Stimulated activated CD4-positive, alpha-beta T cell treated with anti-CD3 and anti-CD28 coated beads, Interleukin-2, amount 100 ng/mL, for 4 hours (primary cell): ENCODE measurements around the gene MZF1.
A peak's percentile ranks its signal among the peaks of the same experiment; 100 is the strongest.

Experiments
- DNase-seq: peaks from one replicate; pipeline ENCODE4 v3.0.0-alpha.2; 2020; ENCODE audit warnings: low read depth

MZF1 gene

GRCh38 chr19:58570770-58571574 is 2.2 kb downstream of the MZF1 start:
- DNase-seq, result no peak

- no peak for DNase-seq
Observed at GRCh38 chr19:58569943-58570670, 3.0 kb downstream of the MZF1 start.

GRCh38 chr19:58569191-58569942 is 3.8 kb downstream of the MZF1 start:
- no peak for DNase-seq

GRCh38 chr19:58568453-58569130 is 4.5 kb downstream of the MZF1 start:
- DNase-seq, result no peak

GRCh38 chr19:58566989-58567388 is 6.1 kb downstream of the MZF1 start:
- no peak for DNase-seq

- no peak for DNase-seq
Observed at GRCh38 chr19:58563823-58564222, 9.3 kb downstream of the MZF1 start.

GRCh38 chr19:58563034-58563573 is 10.0 kb downstream of the MZF1 start:
- no peak for DNase-seq

GRCh38 chr19:58562122-58563033 is 10.8 kb downstream of the MZF1 start:
- DNase-seq, result no peak

GRCh38 chr19:58561373-58562121 is 11.6 kb downstream of the MZF1 start:
- no peak for DNase-seq

- no peak for DNase-seq
Observed at GRCh38 chr19:58560921-58561320, 12.2 kb downstream of the MZF1 start.

GRCh38 chr19:58560007-58560887 is 12.9 kb downstream of the MZF1 start:
- no peak for DNase-seq

GRCh38 chr19:58559275-58560006 is 13.7 kb downstream of the MZF1 start:
- no peak for DNase-seq

- DNase-seq, result peak; percentile 98
Observed at GRCh38 chr19:58558623-58559274, 14.4 kb downstream of the MZF1 start.

GRCh38 chr19:58558066-58558622 is 15.0 kb downstream of the MZF1 start, which contains the start of gene UBE2M:
TSS of gene UBE2M (minus strand) at chr19:58558611. CDS start at chr19:58558381, 230 bp downstream.
- DNase-seq, result peak; percentile 41

GRCh38 chr19:58557221-58558065 is 15.7 kb downstream of the MZF1 start:
- DNase-seq, result no peak

- DNase-seq, result no peak
Observed at GRCh38 chr19:58556622-58557220, 16.4 kb downstream of the MZF1 start.
